Duodenal mucosa (tissue), 2 donors: ENCODE measurements around the gene STK4.

ENCODE experiments used
- H3K27ac ChIP-seq: one replicate; pipeline ENCODE4 v1.7.0; 2013; ENCODE audit warnings: low read depth, low read length
- H3K27me3 ChIP-seq, 2 donors: one replicate each; pipeline ENCODE4 v1.7.0; 2013; ENCODE audit warnings: low read length in 2 of 2, control low read depth in 1 of 2; ENCODE audit not compliant: insufficient read depth in 2 of 2, control insufficient read depth in 1 of 2
- H3K36me3 ChIP-seq, 2 donors: one replicate each; pipeline ENCODE4 v1.7.0; 2013; ENCODE audit warnings: low read length in 2 of 2, control low read depth in 1 of 2; ENCODE audit not compliant: insufficient read depth in 2 of 2, control insufficient read depth in 1 of 2
- H3K4me1 ChIP-seq, 2 donors: one replicate each; pipeline ENCODE4 v1.7.0; 2013; ENCODE audit warnings: low read length in 2 of 2, control low read depth in 1 of 2; ENCODE audit not compliant: insufficient read depth in 2 of 2, control insufficient read depth in 1 of 2
- H3K4me3 ChIP-seq, 2 donors: one replicate each; pipeline ENCODE4 v1.7.0; 2013; ENCODE audit warnings: low read length in 2 of 2, low read depth in 1 of 2
- H3K9ac ChIP-seq, 2 donors: one replicate each; pipeline ENCODE4 v1.7.0; 2013; ENCODE audit warnings: low read length in 2 of 2, low read depth in 1 of 2
- H3K9me3 ChIP-seq, 2 donors: one replicate each; pipeline ENCODE4 v1.7.0; 2013; ENCODE audit warnings: low read length in 2 of 2, control low read depth in 1 of 2; ENCODE audit not compliant: control insufficient read depth in 1 of 2

The STK4 gene

DNA sequence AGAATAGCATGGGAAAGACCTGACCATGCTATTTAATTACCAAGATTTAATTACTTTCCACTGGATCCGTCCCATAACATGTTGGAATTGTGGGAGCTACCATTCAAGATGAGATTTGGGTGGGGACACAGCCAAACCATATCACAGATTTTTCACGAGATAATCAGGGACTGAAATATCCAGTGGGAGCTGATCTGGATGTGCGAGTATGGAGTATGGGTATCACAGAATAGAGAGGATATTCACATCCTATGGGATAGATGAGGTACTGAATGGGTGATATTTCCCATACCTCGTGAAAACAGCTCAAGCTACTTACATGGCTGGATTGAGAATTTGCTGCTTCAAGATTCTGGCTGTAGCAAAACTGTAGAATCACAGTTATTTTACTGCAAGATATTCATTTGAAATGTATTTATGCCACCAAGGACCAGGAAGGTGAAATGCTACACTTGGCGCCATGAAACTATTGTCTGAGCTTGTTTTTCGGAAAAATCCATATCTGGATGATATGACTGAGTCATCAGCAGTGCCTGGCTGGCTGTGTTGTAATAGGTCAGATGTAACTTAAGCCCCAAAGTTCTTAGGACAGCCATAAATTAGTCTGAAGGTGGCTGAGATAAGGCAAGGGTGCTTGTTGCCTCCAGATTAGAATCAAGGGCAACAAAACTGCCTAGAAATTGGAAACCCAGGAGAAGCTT is 104.8 kb downstream of the STK4 start:
- Histone ChIP-seq H3K4me1 (peaks cover 3 to 5% of the 10 kb centered on the region in 2 donors), H3K27ac (no peak overlapping the region), H3K36me3 (peaks cover 17 to 25% of the 10 kb centered on the region in 2 donors), H3K4me3 (no peak overlapping the region), H3K27me3 (no peaks in the 10 kb centered on the region), H3K9me3 (no peaks in the 10 kb centered on the region), H3K9ac (no peak overlapping the region)

DNA sequence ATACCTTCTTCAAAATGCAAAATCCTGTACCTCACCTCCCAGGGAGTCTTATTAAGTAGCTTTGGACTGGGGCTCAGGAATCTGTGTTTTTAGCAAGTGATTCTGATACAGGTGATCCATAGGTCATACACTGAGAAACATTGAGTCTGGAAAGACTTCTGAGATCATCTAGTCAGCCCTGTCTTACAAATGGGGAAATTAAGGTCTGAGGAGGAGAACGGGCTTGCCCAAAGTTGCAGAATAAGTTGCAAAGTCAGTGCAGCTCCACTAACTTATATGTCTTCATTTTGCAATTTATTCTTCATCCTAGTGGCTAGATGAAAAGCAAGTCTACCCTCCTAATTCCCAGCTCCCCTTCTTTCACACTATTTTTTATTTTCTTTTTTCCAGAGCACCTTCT is 105.8 kb downstream of the STK4 start:
- H3K27me3 ChIP-seq, result no peaks in the 10 kb centered on the region

GRCh38 chr20:45073221-45073620 is 106.9 kb downstream of the STK4 start:
- no peak overlapping the region for H3K9ac ChIP-seq

More for the DNA sequence above, 105.8 kb downstream of the STK4 start:
- no peak overlapping the region for H3K27ac ChIP-seq
- H3K36me3 ChIP-seq, result peaks cover 25 to 35% of the 10 kb centered on the region in 2 donors
- no peaks in the 10 kb centered on the region for H3K9me3 ChIP-seq
- peaks cover 3 to 5% of the 10 kb centered on the region in 2 donors for H3K4me1 ChIP-seq
- H3K4me3 ChIP-seq, result no peak overlapping the region
- H3K9ac ChIP-seq, result no peak overlapping the region

DNA sequence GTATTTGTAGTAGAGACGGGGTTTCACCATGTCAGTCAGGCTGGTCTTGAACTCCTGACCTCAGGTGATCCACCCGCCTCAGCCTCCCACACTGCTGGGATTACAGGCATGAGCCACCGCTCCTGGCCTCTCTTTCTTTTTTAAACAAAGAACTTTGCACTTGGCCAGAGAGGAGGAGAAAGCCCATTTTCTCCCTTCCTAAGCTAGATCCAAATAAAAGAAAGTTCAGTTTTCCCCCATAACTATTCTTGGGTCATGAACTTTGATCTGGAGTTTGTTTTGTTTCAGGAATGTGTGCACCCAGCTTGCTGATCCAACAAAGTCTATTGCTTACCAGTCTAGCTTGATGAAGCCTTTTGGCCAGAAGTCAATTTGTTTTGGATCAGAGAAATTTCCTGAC is 111.2 kb downstream of the STK4 start:
- H3K4me3 ChIP-seq, result no peak overlapping the region
- peaks cover 31 to 70% of the 10 kb centered on the region in 2 donors for H3K36me3 ChIP-seq
- H3K27me3 ChIP-seq, result no peaks in the 10 kb centered on the region
- H3K9ac ChIP-seq, result no peak overlapping the region
- no peaks in the 10 kb centered on the region for H3K4me1 ChIP-seq
- no peak overlapping the region for H3K27ac ChIP-seq
- peaks cover 4% of the 10 kb centered on the region in 2 donors for H3K9me3 ChIP-seq

More at GRCh38 chr20:45073221-45073620, 106.9 kb downstream of the STK4 start:
- H3K36me3 ChIP-seq, result peaks cover 25 to 39% of the 10 kb centered on the region in 2 donors
- peaks cover 3 to 5% of the 10 kb centered on the region in 2 donors for H3K4me1 ChIP-seq
- no peaks in the 10 kb centered on the region for H3K27me3 ChIP-seq
- no peaks in the 10 kb centered on the region for H3K9me3 ChIP-seq
- no peak overlapping the region for H3K4me3 ChIP-seq
- no peak overlapping the region for H3K27ac ChIP-seq

GRCh38 chr20:45080867-45081624 is 114.7 kb downstream of the STK4 start:
- Histone ChIP-seq H3K27me3 (no peaks in the 10 kb centered on the region), H3K9ac (no peak overlapping the region), H3K4me1 (no peaks in the 10 kb centered on the region), H3K4me3 (no peak overlapping the region), H3K27ac (no peak overlapping the region), H3K9me3 (peaks cover 7 to 8% of the 10 kb centered on the region in 2 donors), H3K36me3 (peaks cover 22 to 54% of the 10 kb centered on the region in 2 donors)

DNA sequence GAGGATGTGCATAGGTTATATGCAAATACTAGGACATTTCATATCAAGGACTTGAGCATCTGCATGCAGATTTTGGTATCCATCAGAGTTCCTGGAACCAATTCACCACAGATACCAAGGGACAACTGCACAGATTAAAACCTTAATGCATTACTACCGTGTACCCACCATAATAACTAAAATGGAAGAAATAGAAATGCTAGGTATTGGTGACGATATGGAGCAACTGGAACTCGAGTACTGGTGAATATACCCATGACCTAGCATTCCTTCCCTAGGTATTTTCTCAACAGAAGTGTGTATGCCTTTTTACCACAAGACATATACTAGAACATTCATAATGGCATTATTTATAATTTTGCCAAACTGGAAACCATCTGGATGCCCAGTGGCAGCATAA is 116.2 kb downstream of the STK4 start:
- no peak overlapping the region for H3K27ac ChIP-seq
- no peak overlapping the region for H3K9ac ChIP-seq
- no peak overlapping the region for H3K4me3 ChIP-seq
- no peaks in the 10 kb centered on the region for H3K27me3 ChIP-seq
- no peaks in the 10 kb centered on the region for H3K4me1 ChIP-seq
- H3K36me3 ChIP-seq, result peaks cover 13 to 42% of the 10 kb centered on the region in 2 donors
- peaks cover 7 to 8% of the 10 kb centered on the region in 2 donors for H3K9me3 ChIP-seq

DNA sequence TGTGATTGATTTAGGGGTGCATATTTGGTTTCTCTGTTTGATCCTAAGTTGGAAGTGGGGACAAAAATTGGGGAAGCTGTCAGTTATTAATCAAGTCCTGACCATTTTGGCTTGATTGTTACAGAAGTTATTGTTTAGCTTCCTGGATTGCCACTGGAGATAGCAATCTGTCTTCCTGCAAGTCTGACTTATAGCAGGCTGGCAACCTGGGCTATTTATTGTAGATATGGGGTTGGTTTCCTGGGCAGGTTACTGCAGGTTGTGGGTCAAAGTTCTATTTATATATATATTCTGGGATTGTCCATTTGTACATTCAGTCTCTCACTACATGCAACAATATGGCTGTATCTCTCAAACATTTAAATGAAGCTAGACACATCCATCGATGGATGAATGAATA is 116.8 kb downstream of the STK4 start:
- Histone ChIP-seq H3K36me3 (peaks cover 13 to 38% of the 10 kb centered on the region in 2 donors), H3K4me3 (no peak overlapping the region), H3K27ac (no peak overlapping the region), H3K4me1 (no peaks in the 10 kb centered on the region), H3K27me3 (no peaks in the 10 kb centered on the region), H3K9ac (no peak overlapping the region), H3K9me3 (peaks cover 7 to 8% of the 10 kb centered on the region in 2 donors)

GRCh38 chr20:45085289-45085688 is 119.0 kb downstream of the STK4 start:
- Histone ChIP-seq H3K9me3 (peaks cover 7 to 8% of the 10 kb centered on the region in 2 donors), H3K4me1 (no peaks in the 10 kb centered on the region), H3K36me3 (peaks cover 11 to 24% of the 10 kb centered on the region in 2 donors), H3K4me3 (no peak overlapping the region), H3K27me3 (no peaks in the 10 kb centered on the region), H3K9ac (no peak overlapping the region), H3K27ac (no peak overlapping the region)

DNA sequence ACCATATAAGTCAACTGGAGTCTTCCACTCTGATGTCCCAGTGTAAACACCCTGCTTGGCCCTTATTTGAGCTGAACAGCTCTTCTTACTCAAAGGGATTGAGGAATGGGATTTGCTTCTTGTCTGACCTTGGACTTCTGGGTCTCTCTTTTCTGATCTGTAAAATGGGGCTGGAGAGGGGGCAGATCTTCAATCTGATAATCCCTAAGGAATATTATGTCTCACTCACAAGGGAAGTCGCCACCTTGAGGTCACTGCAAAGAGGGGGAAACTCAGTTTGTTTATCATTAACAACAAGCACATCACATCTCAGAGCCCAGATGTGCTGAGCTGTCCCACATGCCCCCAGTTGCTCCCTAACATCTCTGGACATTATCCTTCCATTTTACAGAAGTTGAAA is 119.6 kb downstream of the STK4 start:
- Histone ChIP-seq H3K9me3 (peaks cover 7 to 8% of the 10 kb centered on the region in 2 donors), H3K36me3 (peaks cover 7 to 18% of the 10 kb centered on the region in 2 donors), H3K27me3 (no peaks in the 10 kb centered on the region), H3K4me1 (no peaks in the 10 kb centered on the region), H3K27ac (no peak overlapping the region), H3K9ac (no peak overlapping the region), H3K4me3 (no peak overlapping the region)

DNA sequence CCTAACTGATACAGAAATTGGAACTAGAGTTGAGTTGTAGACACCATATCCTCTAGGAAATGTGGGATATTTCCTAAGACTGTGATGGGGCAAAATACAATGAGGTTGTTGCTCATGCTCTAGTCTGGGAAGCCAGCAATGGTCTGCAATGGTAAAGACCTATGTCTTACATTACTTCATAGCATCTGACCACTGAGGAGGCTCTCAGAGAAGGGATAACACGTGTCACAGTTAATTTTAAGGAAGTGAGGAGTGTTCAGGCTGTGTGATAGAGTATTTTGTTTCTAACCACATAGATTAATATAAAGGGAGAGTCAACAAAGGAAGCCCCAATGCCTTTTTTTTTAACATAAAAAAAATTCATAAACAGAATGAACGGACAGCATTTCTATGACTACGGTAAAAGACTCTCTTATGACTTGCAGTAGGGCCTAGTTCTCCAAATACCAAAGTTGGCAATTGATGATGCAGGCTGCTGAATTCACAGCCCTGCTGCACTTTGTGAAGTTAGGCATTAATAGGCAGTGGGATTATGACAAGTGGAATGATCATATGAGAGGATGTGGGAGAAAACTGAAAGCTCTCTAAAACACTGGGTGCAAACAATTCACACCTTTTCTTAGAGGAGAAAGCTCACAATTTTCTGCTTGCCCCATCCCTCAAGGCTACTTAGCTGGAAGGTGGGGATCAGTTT is 120.9 kb downstream of the STK4 start:
- Histone ChIP-seq H3K9ac (no peak overlapping the region), H3K27me3 (no peaks in the 10 kb centered on the region), H3K36me3 (peaks cover 6% of the 10 kb centered on the region in 2 donors), H3K4me3 (no peak overlapping the region), H3K4me1 (no peaks in the 10 kb centered on the region), H3K9me3 (peaks cover 7% of the 10 kb centered on the region in 2 donors), H3K27ac (no peak overlapping the region)
